OCI-M2 (cell line): ENCODE data around the gene SHROOM3.
"Not testable (repeated sequence)": the region's sequence is repeated elsewhere in the genome, so short reads cannot be mapped to it uniquely, and the experiment has no call there.

Experiments
- DNase-seq: peaks from one replicate; lab custom pipeline; 2025; ENCODE audit not compliant: unreplicated experiment; lab: John Stamatoyannopoulos, UW

SHROOM3 gene

DNA sequence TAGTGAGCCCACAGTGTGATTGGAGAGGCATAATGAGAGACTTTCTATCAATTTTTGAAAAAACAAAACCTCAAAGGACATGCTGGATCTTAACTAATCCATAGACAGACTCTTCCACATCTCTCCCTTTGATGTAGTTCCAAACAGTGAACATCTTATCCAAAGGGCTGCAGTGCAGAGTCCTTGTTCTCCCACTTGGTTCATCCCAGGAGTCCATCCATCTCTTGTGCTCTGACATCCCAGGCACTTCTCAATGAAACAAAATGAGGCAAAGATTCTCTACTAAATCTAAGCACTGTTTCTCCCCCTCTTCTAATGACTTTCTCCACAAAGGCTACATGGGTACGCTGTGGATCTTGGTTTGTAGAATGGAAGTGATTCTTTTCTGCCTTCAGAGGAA, 8.3 kb downstream of the SHROOM3 start:
- no peak for DNase-seq

GRCh38 chr4:76445911-76446310, 10.9 kb downstream of the SHROOM3 start:
- DNase-seq: no peak

DNA sequence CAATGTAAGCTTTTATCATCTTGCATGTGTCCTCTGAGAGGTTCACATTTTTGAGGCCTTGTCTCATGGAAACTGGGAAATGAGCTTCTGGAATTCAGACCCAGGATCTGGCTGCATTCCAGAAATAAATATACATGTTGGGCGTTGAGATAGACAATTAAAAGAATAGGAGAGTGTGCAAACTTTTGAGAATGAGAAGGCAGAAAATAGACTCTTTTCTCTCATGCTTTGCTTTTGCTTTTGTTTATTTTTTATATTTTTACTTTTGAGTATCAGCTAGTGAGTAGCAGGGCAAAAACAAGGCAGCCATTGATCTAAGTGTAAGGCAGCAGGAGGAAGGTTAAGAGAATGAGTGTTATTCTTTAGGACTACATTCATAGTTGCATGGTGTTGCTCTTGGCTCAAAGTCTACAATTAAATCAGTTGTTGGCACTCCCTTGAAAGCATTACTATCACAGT, 12.4 kb downstream of the SHROOM3 start:
- DNase-seq: no peak

- DNase-seq: no peak
These were observed 13.2 kb downstream of the SHROOM3 start for GRCh38 chr4:76448211-76448610.

DNA sequence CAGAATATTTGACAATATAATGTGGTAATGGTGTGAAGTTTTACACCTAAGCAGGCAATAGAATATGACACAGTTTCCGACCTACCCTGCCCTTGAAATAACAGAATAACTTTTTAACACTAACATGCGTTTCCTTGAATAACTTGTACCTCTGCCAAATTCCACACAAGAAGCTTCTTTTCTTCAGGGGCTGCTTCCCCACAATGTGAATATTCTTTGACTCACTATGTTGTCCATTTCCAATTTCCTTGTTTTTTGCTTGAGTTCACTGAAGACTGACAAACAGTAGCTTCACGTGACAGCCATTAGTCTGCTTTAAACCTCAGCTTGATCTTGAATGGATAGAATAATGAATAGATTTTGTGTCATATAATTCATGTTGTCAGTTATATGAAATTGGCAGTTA, 14.3 kb downstream of the SHROOM3 start:
- no peak for DNase-seq

DNA sequence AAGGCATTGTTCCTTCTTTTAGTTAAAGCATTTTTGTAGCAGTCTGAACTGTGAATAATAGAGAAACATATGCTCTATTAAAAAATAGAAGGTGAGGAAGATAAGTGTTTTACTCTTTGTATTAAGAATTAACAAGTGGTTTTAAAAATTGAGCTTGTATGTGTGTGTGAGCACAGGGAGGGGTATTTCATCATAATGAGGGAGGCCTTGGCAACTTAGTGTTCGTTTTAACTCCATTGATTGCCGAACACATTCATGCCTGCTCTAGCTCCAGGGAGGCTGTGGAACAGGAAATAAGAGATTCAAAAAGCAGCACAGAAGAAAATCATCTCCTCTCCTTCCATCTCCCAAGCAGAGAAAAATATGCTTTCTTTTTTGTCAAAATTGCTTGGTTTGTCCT, 14.8 kb downstream of the SHROOM3 start:
- no peak for DNase-seq

GRCh38 chr4:76453232-76453631, 18.2 kb downstream of the SHROOM3 start:
- no peak for DNase-seq

DNA sequence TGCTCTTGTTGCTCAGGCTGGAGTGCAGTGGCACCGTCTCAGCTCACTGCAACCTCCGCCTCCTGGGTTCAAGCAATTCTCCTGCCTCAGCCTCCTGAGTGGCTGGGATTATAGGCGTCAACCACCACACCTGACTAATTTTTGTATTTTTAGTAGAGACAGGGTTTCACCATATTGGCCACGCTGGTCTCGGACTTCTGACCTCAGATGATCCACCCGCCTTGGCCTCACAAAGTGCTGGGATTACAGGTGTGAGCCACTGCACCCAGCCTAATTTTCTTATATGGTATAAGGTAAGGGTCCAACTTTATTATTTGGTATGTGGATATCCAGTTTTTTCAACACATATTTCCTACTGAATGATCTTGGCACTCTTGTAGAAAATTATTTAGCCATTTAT, 19.0 kb downstream of the SHROOM3 start:
- not testable (repeated sequence) for DNase-seq

- no peak for DNase-seq
These were observed 22.9 kb downstream of the SHROOM3 start for GRCh38 chr4:76457885-76458284.

DNA sequence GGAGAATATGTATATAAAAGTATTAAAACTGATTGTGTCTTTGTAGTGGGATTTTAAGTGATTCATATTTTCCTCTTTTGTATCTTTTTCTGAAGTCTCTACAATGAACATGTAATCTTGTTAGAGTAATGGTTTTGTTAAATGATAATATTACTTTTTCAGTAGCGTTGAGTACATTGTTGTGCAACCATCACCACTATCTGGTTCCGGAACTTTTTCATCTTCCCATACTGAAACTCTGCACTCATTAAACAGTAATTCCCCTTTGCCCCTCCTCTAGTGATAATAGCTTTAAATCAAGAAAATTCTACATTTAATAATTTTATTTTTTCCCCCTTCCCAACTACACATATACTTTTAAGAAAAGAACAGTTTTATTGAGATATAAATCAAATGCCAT, 23.3 kb downstream of the SHROOM3 start:
- DNase-seq: no peak

DNA sequence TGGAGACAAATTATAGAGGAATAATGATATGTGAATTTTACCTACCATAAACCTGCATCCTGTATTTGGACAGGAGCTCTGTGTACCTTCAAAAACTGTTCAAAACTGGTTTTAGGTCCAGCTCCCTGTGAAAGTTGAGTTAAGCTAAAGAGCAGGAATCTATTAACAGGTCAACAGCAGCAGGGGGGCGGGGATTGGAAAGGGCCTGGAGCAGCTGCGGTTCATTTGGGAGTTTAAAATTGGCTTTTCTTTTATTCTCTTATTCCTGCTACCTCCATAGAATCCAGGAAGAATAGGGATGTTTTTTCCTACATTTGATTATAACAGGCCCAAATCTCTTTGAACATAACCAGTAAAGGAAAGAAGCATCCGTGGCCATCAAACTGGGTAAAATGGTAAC, 23.8 kb downstream of the SHROOM3 start:
- DNase-seq: no peak

- DNase-seq: no peak
These were observed 24.3 kb downstream of the SHROOM3 start for GRCh38 chr4:76459291-76459723.

DNA sequence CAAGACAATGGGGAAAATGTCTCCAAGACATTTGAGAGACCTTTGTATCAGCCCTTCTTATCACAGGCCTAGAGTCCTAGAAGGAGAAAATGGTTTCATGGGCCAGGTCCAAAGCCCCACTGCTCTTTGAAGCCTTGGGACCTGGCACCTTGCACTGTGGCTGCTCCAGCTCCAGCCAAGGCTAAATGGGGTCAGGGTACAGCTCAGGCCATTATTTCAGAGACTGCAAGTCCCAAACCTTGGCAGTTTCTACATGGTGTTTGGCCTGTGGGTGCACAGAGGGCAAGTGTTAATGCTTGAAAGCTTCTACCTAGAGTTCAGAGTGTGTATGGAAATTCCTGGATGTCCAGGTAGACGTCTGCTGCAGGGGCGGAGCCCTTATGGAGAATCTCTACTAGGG, 28.5 kb downstream of the SHROOM3 start:
- DNase-seq: no peak

- DNase-seq: no peak
These were observed 35.0 kb downstream of the SHROOM3 start for GRCh38 chr4:76470064-76470463.

- DNase-seq: no peak
These were observed 35.5 kb downstream of the SHROOM3 start for GRCh38 chr4:76470532-76470931.

DNA sequence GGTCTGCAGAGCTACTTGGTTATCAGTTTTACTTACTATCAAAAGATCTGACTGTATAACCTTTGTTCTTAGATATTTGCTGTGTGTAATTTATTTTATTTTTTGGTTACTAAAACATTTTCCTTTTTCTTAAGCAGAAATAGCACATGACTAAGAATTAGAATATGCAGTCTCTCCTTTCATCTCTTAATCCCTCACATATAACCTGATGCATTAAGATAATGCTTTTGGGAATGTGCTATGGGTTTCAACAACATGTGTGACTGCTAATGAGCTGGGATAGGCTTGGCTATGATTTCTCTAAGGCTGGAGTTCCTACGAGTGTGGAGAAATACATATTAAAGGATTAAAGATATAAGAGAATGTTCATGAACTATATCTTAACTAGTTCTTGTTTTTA, 41.5 kb downstream of the SHROOM3 start:
- no peak for DNase-seq

DNA sequence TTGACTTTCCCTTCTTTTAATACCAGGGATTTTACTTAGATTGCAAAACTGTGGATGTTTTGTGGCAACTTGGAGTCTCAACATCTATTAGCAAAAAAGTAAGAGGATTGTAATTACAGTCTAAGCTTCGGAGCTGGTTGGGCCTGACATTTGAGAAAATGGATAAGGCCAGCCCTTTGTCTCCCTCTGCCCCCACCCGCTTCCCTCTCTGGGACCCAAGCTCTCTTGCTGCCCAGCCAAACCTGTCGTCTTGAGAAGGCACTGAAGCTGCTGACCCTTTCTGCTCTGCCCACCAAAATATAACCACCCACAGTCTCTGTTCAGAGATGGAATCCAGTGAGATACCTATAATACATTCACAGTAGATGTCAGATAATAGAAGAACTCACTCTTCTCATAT, 49.6 kb downstream of the SHROOM3 start:
- no peak for DNase-seq

GRCh38 chr4:76485450-76485849, 50.4 kb downstream of the SHROOM3 start:
- DNase-seq: no peak

- DNase-seq: no peak
These were observed 51.7 kb downstream of the SHROOM3 start for GRCh38 chr4:76486588-76487276.

GRCh38 chr4:76487621-76488020, 52.6 kb downstream of the SHROOM3 start:
- no peak for DNase-seq

DNA sequence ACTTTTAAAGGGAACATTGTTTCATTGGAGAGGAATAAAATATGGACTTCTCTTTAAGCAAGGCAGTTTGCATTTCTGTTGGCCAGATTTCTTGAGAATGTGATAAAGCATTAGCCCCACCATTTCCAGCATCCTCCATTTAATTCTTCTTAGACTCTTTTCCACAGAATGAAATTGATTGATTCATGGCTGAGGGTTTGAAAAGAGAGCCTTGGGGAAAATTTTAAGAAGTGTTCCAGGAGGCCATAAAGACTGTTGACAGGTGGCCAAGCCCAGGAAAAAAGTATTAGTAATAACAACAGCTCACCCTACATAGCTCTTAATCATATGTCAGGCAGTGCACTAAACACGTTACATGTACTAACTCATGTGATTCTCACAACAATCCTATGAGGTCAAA, 53.4 kb downstream of the SHROOM3 start:
- no peak for DNase-seq

DNA sequence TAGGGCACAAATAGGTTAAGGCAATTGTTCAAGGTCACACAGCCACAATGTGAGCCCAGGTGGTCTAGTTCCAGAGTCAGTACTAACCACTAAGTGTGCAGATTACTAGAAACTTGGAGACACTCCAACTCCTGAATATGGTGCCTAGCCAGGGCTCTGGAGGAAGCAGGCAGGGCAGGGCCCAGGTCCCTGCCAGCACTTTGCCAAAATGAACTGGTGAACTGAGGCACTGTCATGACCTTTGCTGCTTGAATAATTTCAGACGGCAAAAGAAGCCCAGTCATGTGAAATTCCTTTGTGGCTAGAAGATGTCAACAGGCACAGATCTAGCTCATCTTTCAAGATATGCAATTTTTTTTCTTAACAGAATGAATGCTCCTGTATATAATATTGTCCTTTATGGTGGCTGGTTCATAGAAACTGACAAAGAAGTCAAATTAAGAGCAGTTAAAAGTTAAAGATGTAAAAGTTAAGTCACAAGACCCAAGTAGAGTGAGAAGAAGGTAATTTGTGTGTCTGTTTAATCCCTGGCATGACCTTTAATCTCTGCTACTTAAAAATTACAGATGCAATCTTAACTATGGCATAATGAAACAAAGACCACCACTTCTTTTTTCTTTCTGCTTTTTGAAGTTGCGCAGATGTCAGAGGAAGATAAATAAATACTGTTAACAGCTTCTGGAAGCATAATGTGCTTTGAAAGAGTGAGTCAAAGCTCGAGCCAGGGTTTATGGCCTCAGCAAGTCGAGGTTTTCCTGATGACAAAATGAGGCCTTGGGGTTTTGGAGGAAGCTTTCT, 54.1 kb downstream of the SHROOM3 start:
- no peak for DNase-seq
